ENCODE data around the gene TUBB4B. TPM values are rescaled to one million over a fixed set of nuclear protein-coding genes. Genes with fewer than 3 reads are reported as not detected.

TUBB4B gene
- total RNA-seq, 1 donor from 2014 or later: 132 TPM

GRCh38 chr9:137265496-137266161 lies 24.5 kb downstream of the TUBB4B start:
- H3K9me3 Mint-ChIP-seq (ENCODE audit: unreplicated experiment): no peaks in the 10 kb centered on the region
- no peak for TF ChIP-seq CTCF (IDR thresholded peaks at IDR 0.05)
- H3K4me1 Mint-ChIP-seq (ENCODE audit: unreplicated experiment): peaks cover 17% of the 10 kb centered on the region
- H3K36me3 Mint-ChIP-seq (ENCODE audit: unreplicated experiment): peaks cover 15% of the 10 kb centered on the region
- H3K4me3 Mint-ChIP-seq (ENCODE audit: unreplicated experiment): no peak overlapping the region
- H3K27ac Mint-ChIP-seq (ENCODE audit: unreplicated experiment): no peak overlapping the region
- DNase-seq (ENCODE audit: extremely low spot score, unreplicated experiment): no peak
- no peaks in the 10 kb centered on the region for H3K27me3 Mint-ChIP-seq (ENCODE audit: unreplicated experiment)

- no peak for TF ChIP-seq CTCF (IDR thresholded peaks at IDR 0.05)
Measured at GRCh38 chr9:137266162-137266527, 25.1 kb downstream of the TUBB4B start.

DNA sequence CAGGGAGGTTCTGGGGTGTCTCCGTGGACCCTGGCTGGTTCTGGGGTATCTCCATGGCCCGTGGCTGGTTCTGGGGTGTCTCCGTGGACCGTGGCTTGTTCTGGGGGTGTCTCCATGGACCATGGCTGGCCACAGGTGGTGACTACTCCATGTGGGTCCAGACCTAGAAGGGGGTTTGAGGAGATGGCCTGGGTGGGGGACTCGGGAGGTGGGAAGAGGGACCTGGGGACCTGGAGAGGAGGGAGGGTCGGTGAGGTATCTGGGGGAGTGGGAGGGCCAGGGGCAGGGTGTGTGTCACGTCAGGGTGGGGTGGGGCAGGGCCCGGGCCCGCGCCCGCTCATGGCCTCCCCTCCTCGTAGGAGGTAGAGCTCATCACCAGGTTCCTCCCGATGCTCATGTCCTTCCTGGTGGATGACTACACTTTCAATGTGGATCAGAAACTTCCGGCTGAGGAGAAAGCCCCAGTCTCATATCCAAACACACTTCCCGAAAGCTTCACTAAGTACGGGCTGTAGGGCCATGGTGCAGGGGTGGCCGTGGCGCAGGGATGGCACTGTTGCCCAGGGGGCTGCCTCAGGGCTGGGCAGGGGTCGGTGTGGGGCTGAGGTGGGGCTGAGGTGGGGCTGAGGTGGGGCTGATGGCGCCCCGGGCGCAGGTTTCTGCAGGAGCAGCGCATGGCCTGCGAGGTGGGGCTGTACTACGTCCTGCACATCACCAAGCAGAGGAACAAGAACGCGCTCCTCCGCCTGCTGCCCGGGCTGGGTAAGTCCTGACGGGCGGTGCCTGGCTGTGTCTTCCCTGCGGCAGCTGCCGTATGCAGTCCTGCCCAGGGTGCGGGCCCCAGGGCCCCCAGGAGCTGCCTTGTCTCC lies 25.7 kb downstream of the TUBB4B start:
- Mint-ChIP-seq H3K4me3 (ENCODE audit: unreplicated experiment) (no peak overlapping the region), H3K27me3 (ENCODE audit: unreplicated experiment) (no peaks in the 10 kb centered on the region), H3K9me3 (ENCODE audit: unreplicated experiment) (no peaks in the 10 kb centered on the region), H3K4me1 (ENCODE audit: unreplicated experiment) (peaks cover 13% of the 10 kb centered on the region), H3K36me3 (ENCODE audit: unreplicated experiment) (peaks cover 18% of the 10 kb centered on the region), H3K27ac (ENCODE audit: unreplicated experiment) (no peak overlapping the region)
- no peak for TF ChIP-seq CTCF (IDR thresholded peaks at IDR 0.05)
- DNase-seq (ENCODE audit: extremely low spot score, unreplicated experiment): no peak

More at GRCh38 chr9:137266162-137266527, 25.1 kb downstream of the TUBB4B start:
- H3K36me3 Mint-ChIP-seq (ENCODE audit: unreplicated experiment): peaks cover 15% of the 10 kb centered on the region
- no peak overlapping the region for H3K27ac Mint-ChIP-seq (ENCODE audit: unreplicated experiment)
- no peak overlapping the region for H3K4me3 Mint-ChIP-seq (ENCODE audit: unreplicated experiment)
- no peaks in the 10 kb centered on the region for H3K9me3 Mint-ChIP-seq (ENCODE audit: unreplicated experiment)
- no peaks in the 10 kb centered on the region for H3K27me3 Mint-ChIP-seq (ENCODE audit: unreplicated experiment)
- DNase-seq (ENCODE audit: extremely low spot score, unreplicated experiment): no peak
- H3K4me1 Mint-ChIP-seq (ENCODE audit: unreplicated experiment): peaks cover 17% of the 10 kb centered on the region

GRCh38 chr9:137267933-137268355 lies 26.9 kb downstream of the TUBB4B start:
- Mint-ChIP-seq H3K4me1 (ENCODE audit: unreplicated experiment) (peaks cover 10% of the 10 kb centered on the region), H3K27ac (ENCODE audit: unreplicated experiment) (peak overlapping the region; percentile 27), H3K9me3 (ENCODE audit: unreplicated experiment) (no peaks in the 10 kb centered on the region), H3K36me3 (ENCODE audit: unreplicated experiment) (peaks cover 18% of the 10 kb centered on the region), H3K27me3 (ENCODE audit: unreplicated experiment) (no peaks in the 10 kb centered on the region), H3K4me3 (ENCODE audit: unreplicated experiment) (no peak overlapping the region)
- no peak for DNase-seq (ENCODE audit: extremely low spot score, unreplicated experiment)
- no peak for TF ChIP-seq CTCF (IDR thresholded peaks at IDR 0.05)

- no peak overlapping the region for H3K4me3 Mint-ChIP-seq (ENCODE audit: unreplicated experiment)
Measured at GRCh38 chr9:137268538-137269201, 27.6 kb downstream of the TUBB4B start.

More at GRCh38 chr9:137268538-137269201, 27.6 kb downstream of the TUBB4B start:
- Mint-ChIP-seq H3K4me1 (ENCODE audit: unreplicated experiment) (peaks cover 10% of the 10 kb centered on the region), H3K9me3 (ENCODE audit: unreplicated experiment) (no peaks in the 10 kb centered on the region), H3K27ac (ENCODE audit: unreplicated experiment) (peak overlapping the region; percentile 49), H3K27me3 (ENCODE audit: unreplicated experiment) (no peaks in the 10 kb centered on the region), H3K36me3 (ENCODE audit: unreplicated experiment) (peaks cover 18% of the 10 kb centered on the region)
- no peak for TF ChIP-seq CTCF (IDR thresholded peaks at IDR 0.05)
- DNase-seq (ENCODE audit: extremely low spot score, unreplicated experiment): no peak
